ENCODE data around the gene DDX18. TPM values are rescaled to one million over a fixed set of nuclear protein-coding genes. Genes with fewer than 3 reads are reported as not detected.

The DDX18 gene
- polyA plus RNA-seq, 1 of the 3 experiments (the other 2 are of a cell fraction) = 24.1 TPM

DNA sequence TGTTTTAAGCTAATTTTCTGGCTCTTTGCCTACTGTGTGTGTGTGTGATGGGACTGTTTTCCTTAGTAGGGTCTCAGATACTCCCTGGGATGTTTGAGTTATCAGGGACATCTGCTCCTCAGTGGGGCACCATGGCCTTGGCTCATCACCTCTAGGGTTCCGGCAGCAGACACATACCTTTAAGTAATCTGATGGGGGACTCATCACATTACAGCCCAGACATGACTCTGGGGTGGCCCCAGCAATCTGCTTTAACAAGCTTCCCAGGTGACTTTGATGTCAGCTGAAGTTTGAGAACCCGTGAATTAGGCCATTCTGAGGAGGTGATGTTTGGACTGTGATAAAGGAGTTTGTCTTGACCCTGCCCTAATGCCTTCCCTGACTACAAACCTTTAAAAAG lies 38.8 kb downstream of the DDX18 start:
- Histone ChIP-seq H4K20me1 (ENCODE audit: insufficient read depth) (no peaks in the 10 kb centered on the region), H2AFZ (ENCODE audit: low read depth) (no peak overlapping the region), H3F3A (replicated peaks; ENCODE audit: insufficient read depth) (peaks cover 24% of the 10 kb centered on the region), H3K27me3 (ENCODE audit: insufficient read depth) (no peaks in the 10 kb centered on the region; the same call in 1 of the 2 replicates), H3K4me2 (no peak overlapping the region), H3K79me2 (ENCODE audit: insufficient read depth) (no peaks in the 10 kb centered on the region), H3K36me3 (replicated peaks in 1 of 2; ENCODE audit: control insufficient read depth in 1 of 2, insufficient read depth in 2 of 2, low read length in 1 of 2) (no peaks in the 10 kb centered on the region), H3K27ac (ENCODE audit: low read depth in 2 of 2, low read length in 1 of 2) (no peak overlapping the region), H3K4me1 (ENCODE audit: control insufficient read depth in 1 of 2, insufficient read depth in 2 of 2, low read depth in 1 of 2, low read length in 1 of 2) (peaks cover 0 to 13% of the 10 kb centered on the region in 2 experiments; a peak in 2 of 4 replicates), H3K9me3 (no peaks in the 10 kb centered on the region), H3K9ac (no peak overlapping the region), H3K9me2 (no peaks in the 10 kb centered on the region), H3K4me3 (ENCODE audit: low read depth in 2 of 2, low read length in 1 of 2) (no peak overlapping the region)
- ChIA-PET CTCF (interaction anchor here (2.7 kb wide), 1 partner anchor 39 kb away, joined by 12 read pairs; the partner anchor contains the start of gene DDX18), POLR2A (no interaction called here)
- no peak for TF ChIP-seq CHD2 (IDR thresholded peaks at IDR 0.05; ENCODE audit: low read length, partially characterized antibody)
- TF ChIP-seq ZBTB33 (IDR thresholded peaks at IDR 0.05; ENCODE audit: borderline replicate concordance, low read depth) = no peak
- no peak for TF ChIP-seq TCF12 (IDR thresholded peaks at IDR 0.05)
- no peak for TF ChIP-seq USF2 (IDR thresholded peaks at IDR 0.05; ENCODE audit: borderline replicate concordance, low read depth, low read length)
- TF ChIP-seq TEAD4 (IDR thresholded peaks at IDR 0.05; ENCODE audit: borderline replicate concordance, insufficient read depth) = no peak
- TF ChIP-seq IRF3 (IDR thresholded peaks at IDR 0.05; ENCODE audit: low read depth, low read length) = no peak
- TF ChIP-seq SIN3A (IDR thresholded peaks at IDR 0.05; ENCODE audit: borderline replicate concordance, low read depth, low read length) = no peak
- no peak for TF ChIP-seq POLR2AphosphoS5 (IDR thresholded peaks at IDR 0.05; ENCODE audit: low read depth, low read length)
- TF ChIP-seq PBX3 (IDR thresholded peaks at IDR 0.05) = no peak
- no peak for TF ChIP-seq TAF1 (IDR thresholded peaks at IDR 0.05; ENCODE audit: borderline replicate concordance, low read depth, low read length)
- no peak for TF ChIP-seq NFIC (IDR thresholded peaks at IDR 0.05; ENCODE audit: borderline replicate concordance)
- TF ChIP-seq USF1 (IDR thresholded peaks at IDR 0.05; ENCODE audit: borderline replicate concordance, low read depth) = no peak
- TF ChIP-seq GATA2 (CRISPR knock-in tag; IDR thresholded peaks at IDR 0.05) = no peak
- TF ChIP-seq REST (IDR thresholded peaks at IDR 0.05; ENCODE audit: low read depth, low read length) = no peak
- TF ChIP-seq RFX5 (IDR thresholded peaks at IDR 0.05; ENCODE audit: low read length) = no peak
- no peak for DNase-seq
- WGBS (ENCODE audit: low lambda C conversion rate) = 92% methylated on average over 2 of the region's 2 CpGs
